Activated T-cell treated with anti-CD3 and anti-CD28 coated beads for 1 hour (primary cell): Measurements from ENCODE around the gene CACNA1E.

Experiments
- DNase-seq: peaks from one replicate; pipeline ENCODE4 v3.0.0-alpha.2; 2020; ENCODE audit warnings: low read depth

The CACNA1E gene

DNA sequence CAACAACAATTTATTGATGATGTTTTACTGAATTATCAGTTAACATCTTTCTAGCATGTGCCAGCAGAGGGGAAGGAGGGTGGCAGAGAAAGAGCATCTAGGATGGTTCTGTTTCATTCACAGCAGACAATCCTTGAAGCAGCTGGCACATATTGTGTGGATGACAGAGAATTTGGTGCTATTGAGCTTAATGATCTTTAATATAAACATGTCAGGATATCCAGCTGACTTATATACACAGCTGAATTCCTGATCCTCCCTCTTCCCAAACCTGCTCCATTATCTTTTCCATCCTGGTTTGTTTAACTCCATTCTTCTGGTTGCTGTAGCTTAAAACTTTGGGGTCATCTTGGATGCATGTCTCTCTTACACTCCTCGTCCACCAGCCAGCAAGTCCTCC lies 218.6 kb downstream of the CACNA1E start:
- no peak for DNase-seq

DNA sequence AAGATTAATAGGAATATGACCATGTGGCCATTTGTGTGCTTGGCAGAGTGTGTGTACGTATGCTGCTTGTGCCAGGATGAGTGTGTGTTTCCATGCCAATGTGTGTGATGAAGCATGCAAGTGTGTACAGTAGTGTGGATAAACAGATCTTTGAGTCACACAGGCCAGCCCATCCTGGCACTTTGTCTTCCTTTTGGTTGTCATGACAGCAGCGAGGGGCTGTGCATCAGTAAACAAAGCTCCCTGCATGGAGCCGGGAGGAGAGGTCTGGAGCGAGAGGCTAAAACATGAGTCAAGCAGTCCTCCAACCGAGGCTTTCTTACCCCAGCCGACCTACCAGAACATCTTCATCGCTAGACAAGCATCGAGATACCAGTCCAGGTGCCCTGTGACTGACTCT lies 221.2 kb downstream of the CACNA1E start:
- no peak for DNase-seq

DNA sequence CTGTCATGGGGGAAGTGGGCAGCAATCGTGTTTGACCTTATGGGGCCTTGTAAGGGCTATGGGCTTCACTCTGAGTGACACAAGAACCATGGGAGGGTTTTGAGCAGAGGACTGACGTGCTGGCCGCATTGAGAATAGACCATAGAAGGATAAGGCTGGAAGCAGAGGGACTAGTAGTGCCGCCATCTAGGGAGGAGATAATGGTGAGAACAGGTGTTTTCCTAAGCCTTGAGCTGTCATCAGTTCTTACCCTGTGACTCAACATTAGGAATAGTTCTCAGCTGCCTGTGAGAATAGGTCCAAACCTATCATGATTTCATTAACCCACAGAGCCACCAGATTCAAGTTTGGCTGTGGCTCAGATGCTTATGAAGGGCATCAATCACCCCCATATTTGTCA lies 228.5 kb downstream of the CACNA1E start:
- DNase-seq: no peak

DNA sequence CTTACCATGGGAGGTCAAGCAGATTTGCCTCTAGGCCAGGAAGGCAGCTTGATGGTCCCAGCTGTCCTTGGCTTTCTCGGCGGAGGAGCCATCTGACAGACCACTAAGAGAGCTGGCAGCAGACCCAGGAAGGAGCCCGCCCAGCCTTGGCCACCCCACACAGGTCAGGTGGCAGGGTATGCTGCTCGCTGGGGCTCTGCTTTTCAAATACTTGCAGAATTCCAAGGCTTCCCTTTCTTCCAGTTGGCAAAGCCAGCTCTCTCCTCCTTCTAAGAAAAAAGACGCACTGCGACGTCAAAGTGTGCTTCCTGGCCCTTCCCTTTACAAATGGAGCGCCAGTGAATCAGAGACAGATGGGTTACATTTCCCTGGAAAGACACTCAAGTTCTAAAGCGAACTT lies 229.4 kb downstream of the CACNA1E start:
- no peak for DNase-seq

DNA sequence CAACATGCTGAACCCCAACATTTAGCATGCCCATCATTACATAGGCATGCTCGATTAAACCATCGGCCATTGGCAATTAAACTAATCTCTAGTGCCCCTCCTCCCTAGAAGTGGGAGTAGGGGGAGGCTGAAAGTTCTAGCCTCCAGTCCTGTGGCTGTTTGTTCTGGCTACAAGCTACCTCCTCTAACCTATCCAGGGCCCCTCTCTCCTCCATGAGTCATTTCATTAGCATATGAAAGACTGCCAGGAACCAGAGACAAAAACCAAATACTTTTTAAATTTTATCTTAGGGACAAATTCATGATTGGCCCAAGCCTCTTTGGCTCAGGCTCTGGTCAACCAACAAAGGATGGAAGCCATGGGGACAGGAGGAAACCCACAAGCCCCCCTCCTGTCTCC lies 231.1 kb downstream of the CACNA1E start:
- DNase-seq: no peak

DNA sequence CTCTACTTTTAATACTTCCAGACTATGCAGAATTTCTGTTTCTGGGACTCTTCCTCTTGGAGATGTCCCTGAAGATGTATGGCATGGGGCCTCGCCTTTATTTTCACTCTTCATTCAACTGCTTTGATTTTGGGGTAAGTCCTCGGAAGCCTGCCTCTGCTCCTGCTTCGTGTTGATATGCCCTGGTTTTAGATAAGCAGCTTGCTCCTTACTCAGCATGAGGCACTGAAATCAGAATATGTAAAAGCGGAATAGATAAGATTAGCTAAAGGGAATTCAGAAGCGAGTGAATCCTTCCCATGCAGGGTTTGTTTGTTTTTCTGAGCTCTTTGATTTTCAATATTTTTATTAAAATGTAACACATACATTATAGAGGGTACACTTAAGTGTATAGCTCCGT lies 234.7 kb downstream of the CACNA1E start:
- DNase-seq: no peak

DNA sequence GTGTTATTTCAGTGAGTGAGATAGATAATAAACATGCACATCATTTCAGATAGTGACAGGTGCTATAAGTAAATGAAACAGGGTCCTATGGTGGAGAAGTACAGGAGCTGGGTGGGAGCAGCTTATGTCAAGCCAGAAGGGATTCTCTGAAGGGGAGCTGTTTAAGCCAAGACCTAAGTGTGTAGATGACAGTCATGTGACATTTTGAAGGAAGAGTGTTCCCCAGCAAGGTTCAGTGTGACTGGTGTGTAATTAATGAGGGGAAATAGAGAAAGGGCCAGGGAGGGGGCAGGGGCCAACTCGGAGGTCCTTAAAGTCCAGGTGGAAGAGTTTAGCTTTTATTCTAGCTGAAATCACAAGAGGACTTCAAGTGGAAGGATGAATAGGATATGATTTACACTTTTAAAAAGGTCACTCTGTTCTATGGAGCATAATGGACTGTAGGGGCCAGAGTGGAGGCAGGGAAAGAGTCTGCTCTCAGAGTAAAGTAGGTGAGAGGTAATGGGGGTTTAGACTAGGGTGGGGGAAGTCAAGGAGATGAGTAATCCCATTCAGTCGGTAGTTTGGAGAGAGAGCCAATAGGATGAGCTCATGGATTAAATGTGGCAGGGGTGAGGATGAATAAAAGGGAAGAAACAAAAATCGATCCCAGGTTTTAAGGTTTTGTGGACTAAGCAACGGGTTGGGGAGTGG lies 243.1 kb downstream of the CACNA1E start:
- DNase-seq: no peak

DNA sequence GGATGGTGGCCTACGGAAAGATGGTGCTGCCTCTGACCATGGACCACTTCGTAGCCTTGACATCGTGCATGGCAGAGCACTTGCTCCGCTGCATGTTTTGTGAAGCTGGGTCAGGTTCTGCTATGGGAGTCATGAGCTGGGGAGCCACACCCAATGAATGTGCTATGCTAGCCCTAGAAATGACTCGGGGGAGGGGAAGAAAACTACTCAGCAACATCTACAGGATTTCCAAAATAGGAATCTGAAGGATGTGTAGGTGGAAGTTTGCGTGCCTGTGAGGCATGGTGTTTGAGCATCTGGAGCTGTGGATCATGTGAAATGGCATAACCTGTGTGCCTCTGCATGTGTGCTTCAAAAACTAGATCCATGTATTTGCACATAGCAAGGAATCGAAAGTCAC lies 247.3 kb downstream of the CACNA1E start:
- no peak for DNase-seq

DNA sequence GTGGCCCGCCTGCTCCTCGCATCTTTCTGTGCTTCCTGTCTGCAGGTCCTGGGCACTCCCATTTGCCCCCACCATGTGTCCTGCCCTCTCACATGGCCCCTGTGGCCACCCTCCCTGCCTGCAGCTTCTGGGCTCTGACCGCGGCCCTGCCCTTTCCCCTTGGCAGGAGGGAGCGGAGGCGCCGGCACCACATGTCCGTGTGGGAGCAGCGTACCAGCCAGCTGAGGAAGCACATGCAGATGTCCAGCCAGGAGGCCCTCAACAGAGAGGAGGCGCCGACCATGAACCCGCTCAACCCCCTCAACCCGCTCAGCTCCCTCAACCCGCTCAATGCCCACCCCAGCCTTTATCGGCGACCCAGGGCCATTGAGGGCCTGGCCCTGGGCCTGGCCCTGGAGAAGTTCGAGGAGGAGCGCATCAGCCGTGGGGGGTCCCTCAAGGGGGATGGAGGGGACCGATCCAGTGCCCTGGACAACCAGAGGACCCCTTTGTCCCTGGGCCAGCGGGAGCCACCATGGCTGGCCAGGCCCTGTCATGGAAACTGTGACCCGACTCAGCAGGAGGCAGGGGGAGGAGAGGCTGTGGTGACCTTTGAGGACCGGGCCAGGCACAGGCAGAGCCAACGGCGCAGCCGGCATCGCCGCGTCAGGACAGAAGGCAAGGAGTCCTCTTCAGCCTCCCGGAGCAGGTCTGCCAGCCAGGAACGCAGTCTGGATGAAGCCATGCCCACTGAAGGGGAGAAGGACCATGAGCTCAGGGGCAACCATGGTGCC lies 249.1 kb downstream of the CACNA1E start:
- no peak for DNase-seq

DNA sequence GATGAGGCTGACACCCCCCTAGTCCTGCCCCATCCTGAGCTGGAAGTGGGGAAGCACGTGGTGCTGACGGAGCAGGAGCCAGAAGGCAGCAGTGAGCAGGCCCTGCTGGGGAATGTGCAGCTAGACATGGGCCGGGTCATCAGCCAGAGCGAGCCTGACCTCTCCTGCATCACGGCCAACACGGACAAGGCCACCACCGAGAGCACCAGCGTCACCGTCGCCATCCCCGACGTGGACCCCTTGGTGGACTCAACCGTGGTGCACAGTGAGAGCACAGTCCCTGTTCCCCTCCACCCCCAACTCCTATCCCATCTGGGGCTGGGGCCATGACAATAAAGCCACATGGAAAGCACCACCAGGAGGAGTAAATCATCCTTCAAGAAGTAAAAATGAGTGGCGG lies 250.2 kb downstream of the CACNA1E start:
- DNase-seq: no peak

DNA sequence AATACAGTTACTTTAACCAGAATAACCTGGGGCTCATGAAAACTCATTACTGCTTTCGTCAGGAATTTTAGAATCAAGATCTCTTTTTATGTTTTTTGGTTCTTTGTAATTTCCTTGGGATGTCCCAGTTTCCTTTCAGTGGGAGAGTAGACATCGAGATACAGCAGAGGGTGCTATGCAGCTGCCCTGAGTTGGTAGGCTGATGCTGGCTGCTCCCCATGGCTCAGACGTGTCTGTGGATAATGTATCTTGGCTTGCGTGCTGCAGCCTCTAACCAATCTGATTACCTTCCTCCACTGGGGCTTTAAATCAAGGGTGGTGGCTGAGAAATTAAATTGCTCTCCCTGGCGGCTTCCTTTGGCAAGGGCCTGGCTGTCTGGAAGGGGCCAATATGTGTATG lies 253.7 kb downstream of the CACNA1E start:
- DNase-seq: no peak

DNA sequence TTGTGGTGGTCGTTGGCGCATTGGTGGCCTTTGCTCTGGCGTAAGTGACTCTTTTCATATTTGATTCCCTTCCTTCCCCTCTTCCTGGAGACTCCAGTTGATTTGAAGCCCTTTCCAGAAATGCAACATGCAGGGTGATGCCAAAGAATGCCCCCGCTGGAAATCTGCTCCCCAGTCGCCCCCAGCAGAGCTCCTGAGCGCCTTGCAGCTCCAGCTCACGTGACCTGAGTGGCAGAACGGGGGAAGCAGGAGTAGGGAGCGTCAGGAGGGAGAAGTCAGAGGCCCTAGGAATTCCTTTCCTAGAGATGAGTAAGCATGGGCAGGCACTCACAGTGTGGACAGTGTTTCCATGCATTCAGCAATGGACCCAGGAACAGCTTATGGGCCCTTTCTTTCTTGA lies 255.9 kb downstream of the CACNA1E start:
- no peak for DNase-seq

DNA sequence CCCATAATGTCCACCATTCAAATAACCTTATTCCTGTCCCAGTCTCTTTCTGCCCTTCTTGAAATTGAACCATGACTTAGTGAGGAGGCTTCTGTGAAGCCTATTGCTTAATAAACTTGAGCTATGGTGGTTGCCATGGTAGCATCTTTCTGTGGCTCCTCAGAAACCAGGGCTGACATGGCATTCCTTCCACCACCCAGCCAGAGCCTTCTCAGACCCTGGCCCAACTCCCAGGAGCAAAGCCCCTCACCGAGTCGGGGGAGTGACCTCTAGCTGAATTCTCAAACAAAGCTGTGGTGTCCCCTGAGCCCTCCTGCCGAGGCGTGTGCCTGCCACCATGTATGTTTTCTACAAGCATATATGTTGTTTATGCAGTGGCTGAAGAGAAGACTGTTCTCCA lies 259.1 kb downstream of the CACNA1E start:
- no peak for DNase-seq

DNA sequence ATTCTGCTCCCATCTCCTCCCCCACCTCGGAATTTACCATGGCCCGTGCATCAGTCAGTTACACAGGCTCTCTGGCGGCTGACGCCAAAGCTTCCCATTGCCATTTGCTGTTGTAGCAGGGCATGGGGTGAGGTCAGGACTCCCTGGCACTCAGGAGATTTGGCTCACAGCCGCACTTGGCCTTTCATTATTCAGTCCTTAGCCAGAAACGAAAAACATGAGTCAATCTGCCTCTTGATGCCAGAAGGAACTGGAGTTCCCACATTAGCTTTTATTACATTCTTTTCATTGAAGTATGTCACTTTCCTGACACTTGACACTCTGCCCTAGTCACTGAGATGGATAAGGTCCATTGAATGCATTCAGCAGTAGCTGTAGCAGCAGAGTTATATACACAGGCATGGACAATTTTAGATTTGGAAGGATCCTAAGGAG lies 260.6 kb downstream of the CACNA1E start:
- no peak for DNase-seq

DNA sequence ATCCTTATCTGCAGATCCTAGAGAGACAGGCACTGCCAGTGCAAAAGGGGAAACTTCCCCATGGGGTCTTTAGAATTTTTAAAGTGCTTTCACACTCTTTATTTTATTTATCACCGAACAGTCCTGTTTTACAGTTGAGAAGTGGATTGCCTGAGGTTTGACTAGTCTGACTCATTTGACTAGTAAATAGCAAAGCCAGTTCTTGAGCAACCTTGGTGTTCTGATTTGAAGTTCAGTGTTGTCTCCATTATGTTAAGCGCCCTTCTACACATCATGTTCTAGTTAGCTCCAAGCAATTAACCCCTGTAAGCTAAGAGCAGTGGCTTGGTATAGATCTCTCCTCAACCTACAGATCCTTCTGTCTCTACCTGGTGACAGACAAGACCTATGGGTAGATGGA lies 262.9 kb downstream of the CACNA1E start:
- no peak for DNase-seq

DNA sequence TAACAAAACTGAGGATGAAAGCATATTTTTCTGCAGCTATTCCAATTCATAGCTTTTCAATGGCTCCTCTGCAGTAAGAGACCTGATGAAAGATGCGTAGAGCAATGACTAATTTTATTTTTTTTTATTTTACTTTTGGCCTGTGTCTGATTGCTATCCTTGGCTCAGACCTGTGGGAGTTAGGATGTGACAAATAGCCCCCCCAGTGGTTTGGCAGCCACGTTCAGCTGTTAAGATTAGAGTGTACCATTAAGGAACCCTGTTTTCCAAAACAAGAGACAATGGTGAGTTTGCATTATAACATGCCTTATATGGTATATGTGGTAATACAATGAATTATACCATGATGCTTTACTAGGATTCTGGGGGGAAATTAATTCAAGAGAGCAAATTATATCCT lies 264.7 kb downstream of the CACNA1E start:
- no peak for DNase-seq

DNA sequence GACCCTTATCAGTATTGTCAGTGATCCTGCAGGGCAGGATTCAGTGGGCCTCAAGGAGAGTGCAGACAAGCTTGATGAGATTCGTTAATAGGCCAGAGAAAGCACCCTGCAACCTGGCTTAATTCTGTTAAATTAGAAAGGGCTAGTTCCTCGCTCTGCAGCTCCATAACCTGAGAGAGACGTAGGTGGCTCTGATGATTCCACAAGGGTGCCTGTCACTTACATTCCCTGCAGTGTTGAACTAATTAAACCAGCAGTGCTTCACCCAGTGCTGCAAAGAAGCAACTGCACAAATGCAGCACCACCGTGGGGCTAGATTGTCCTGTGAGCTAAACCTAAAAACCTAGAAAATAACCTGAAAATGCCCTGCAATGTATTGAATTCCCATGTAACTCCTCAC lies 270.8 kb downstream of the CACNA1E start:
- DNase-seq: no peak

DNA sequence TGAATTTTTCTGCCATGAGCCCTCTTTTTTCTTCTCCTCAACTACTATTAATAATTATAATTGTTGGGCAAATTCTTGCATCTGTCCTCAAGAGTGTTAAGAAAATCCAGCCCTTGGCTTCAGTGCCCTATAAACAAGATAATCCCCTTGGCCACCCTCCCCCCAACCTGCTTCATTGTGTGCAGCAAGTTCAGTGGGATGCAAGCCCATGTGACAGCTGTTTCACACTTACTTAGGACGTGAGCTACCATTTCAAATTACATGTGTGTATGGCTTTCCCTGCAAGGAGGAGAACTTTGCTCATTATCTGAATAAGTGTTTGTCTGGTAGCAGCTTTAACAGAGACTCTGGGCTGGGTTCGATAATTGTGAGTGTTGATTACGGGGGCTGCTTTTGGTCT lies 276.2 kb downstream of the CACNA1E start:
- no peak for DNase-seq

DNA sequence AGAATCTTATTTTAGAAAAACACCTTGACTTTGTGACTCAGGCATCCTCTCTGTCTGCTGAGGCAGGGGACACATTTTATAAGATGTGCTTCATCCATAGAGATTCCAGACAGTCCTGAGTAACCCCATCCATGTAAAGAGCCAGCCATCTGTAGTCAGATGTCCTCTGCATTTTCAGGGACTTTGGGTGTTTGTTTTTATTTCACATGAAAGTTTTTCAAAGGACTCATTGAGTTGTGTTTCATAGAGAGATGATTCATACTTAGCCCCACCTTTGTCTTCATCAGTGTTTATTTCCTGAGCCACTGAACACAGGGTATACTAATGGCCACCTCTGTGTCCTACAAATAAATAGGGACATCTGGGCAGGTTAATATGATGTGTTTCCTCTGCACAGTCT lies 280.4 kb downstream of the CACNA1E start:
- DNase-seq: no peak

DNA sequence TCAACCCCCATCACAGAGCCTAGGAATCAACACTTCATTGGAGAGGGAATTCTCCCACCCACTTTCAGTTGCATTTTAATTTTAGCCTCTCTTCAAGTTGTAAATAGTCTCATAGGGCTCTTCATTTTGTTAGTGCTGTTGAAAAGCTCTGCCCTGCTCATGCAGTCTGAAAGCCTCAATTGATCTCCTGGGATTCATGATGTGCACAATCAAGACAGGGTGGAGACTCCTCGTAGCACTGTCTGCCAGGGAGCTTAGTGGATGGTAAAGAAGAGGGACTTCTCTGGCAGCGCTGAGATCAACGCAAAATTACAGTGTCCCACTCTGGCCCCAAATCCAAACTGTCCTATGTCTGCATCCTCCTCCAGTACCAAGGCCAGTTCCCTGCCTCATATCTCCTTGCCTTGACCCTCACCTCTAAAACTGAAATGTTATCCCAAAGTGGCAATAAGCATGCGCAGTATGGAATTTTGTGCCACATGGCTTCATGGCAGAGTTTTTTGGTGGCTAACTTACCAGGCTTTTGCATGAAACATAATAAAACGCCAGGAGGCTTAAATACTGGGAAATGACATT lies 282.2 kb downstream of the CACNA1E start:
- no peak for DNase-seq

DNA sequence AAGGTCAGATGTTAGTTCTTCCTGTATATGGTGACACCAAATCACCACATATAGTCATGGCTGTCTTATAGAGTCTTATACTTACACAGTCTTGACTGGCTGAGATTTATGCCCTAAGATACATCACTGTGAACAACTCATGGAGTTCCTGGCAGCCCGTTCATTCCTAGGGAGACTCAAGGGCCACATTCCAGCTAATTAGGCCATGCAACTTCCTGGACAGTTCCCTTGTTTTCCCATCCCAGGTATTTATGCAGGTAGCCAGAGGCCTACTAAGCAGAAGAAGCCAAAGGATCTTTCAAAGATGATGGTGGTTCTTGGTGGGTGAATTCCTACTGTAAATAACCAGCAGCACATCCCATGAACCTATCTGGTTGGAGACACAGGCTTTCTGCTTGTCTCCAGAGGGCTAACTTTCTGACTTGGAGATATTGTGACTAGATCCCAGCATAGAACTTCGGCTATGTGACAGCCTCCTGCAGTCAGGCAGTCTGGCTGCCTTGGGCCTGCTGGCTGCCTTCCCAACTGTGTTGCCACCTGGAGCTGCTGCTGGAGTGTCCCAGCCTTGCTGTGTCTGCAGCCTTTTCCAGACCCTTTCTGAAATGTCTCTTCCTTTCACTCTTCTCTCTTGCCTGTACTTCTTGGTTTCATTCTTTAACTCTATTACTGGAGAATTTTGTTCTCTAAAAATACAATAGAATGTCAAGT lies 283.8 kb downstream of the CACNA1E start:
- no peak for DNase-seq

DNA sequence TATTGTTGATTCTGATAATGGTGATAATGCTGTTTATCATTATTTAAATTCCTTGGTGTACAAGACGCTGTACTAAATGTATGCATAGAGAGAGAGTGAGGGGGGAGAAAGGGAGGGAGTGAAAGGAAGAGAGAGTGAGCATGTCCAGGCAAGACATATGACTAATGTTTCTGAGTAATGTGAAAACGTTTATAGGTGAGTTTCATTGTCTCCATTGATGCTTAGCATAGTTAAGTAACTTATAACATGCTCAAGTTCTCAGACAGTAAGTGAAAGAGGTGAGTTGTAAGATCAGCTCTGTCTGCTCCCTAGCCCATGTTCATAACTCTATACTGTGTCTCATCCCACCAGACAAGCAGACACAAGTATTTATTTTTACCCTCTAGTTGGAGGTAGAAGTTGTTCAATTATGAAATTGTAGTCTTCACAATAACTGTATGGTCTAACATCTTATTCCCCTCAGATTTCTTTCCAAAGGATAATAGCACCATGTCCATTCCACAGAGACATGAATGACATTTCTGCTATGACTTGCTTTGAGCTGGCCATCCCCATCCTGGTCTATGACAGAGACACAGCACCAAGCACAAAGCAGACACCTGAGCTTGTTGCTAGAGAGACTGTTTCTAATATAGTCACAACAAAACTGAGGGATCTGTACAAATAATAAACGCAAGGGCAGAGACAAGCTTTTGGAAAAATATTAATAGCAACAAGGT lies 285.1 kb downstream of the CACNA1E start:
- DNase-seq: no peak
